AG09319 (cell line): ENCODE measurements around the gene MCTP2.

Experiments
- DNase-seq: peaks from one replicate; pipeline ENCODE4 v3.0.0-alpha.2; 2010; ENCODE audit warnings: low read depth; ENCODE audit errors: extremely low read depth
- CTCF ChIP-seq: IDR thresholded peaks from 2 replicates; pipeline ENCODE4 v1.5.1; 2011; ENCODE audit warnings: low read depth, mild to moderate bottlenecking, inconsistent platforms, low read length, moderate library complexity

MCTP2 gene

GRCh38 chr15:94411846-94412245, 180.5 kb downstream of the MCTP2 start:
- DNase-seq: no peak
- no peak for TF ChIP-seq CTCF

GRCh38 chr15:94412979-94413746, 181.8 kb downstream of the MCTP2 start:
- DNase-seq: no peak
- TF ChIP-seq CTCF: peak; percentile 38

GRCh38 chr15:94414916-94415315, 183.6 kb downstream of the MCTP2 start:
- TF ChIP-seq CTCF: no peak
- DNase-seq: no peak

- TF ChIP-seq CTCF: no peak
These were observed 184.9 kb downstream of the MCTP2 start for GRCh38 chr15:94416267-94416666.

GRCh38 chr15:94416820-94417219, 185.5 kb downstream of the MCTP2 start:
- no peak for DNase-seq
- no peak for TF ChIP-seq CTCF

More at GRCh38 chr15:94416267-94416666, 184.9 kb downstream of the MCTP2 start:
- DNase-seq: no peak

GRCh38 chr15:94417501-94418293, 186.3 kb downstream of the MCTP2 start:
- TF ChIP-seq CTCF: no peak
- no peak for DNase-seq

GRCh38 chr15:94421706-94422105, 190.3 kb downstream of the MCTP2 start:
- DNase-seq: no peak
- TF ChIP-seq CTCF: no peak
